HepG2 (cell line): ENCODE data around the gene EI24. TPM values are rescaled to one million over a fixed set of nuclear protein-coding genes. Genes with fewer than 3 reads are reported as not detected.
A peak's percentile ranks its signal among the peaks of the same experiment; 100 is the strongest.

Experiments
- ATAC-seq: fragments of 200-7000 bp; cut with Tn5 transposase; 3 replicates; pipeline ENCODE4 v1.9.1; 2020; ENCODE audit warnings: mild to moderate bottlenecking, moderate library complexity
- BruUV-seq: library from RNA; stranded (reverse); fragments of 400-500 nt; replicated peaks from 2 replicates; lab custom pipeline; 2021; lab: Mats Ljungman, UMichigan
- CTCF ChIA-PET: fragments of 300-600 bp; formaldehyde crosslinking; extraction: SDS; loops from one replicate; lab custom pipeline; 2021; ENCODE audit warnings: low total read pairs, inconsistent platforms, low intra/inter-chr PET ratio; lab: Yijun Ruan, JAX
- POLR2A ChIA-PET: fragments of 350-600 bp; sonication (Branson Sonifier 250); formaldehyde crosslinking; loops from one replicate; lab custom pipeline; 2020; ENCODE audit warnings: antibody characterized with exemption, inconsistent platforms; lab: Yijun Ruan, JAX
- DNase-seq: peaks from one replicate; pipeline ENCODE4 v3.0.0-alpha.2; 2015; ENCODE audit warnings: low spot score
- FAIRE-seq: peaks from 3 replicates; lab custom pipeline; 2011; peaks lifted over from hg19 to GRCh38; lab: Jason Lieb, UNC
- H2AFZ ChIP-seq: one replicate; pipeline ENCODE4 v1.6.1; 2011; ENCODE audit warnings: low read length, inconsistent platforms
- H3K27ac ChIP-seq: fragments of 300-600 bp; 3 replicates; pipeline ENCODE4 v1.8.0; 2011; ENCODE audit warnings: mixed run types, mild to moderate bottlenecking, mixed read lengths, low read length, inconsistent platforms; ENCODE audit not compliant: insufficient read depth; ENCODE audit errors: extremely low read length
- H3K27me3 ChIP-seq, 2 experiments: fragments of 200-600 bp in 1 of 2; 2 replicates in 1 of 2; 3 replicates in 1 of 2; pipeline versions ENCODE4 v1.6.0 to v1.8.0; 2011; ENCODE audit warnings: low read length in 2 of 2, mild to moderate bottlenecking in 2 of 2, moderate library complexity in 2 of 2, inconsistent platforms in 1 of 2; ENCODE audit not compliant: insufficient read depth in 2 of 2, control insufficient read depth in 1 of 2
- H3K36me3 ChIP-seq, 2 experiments: fragments of 200-600 bp in 1 of 2; replicated peaks in 1 of 2; 2 replicates in 1 of 2; 3 replicates in 1 of 2; pipeline versions ENCODE4 v1.5.1 to v1.8.0; 2011; ENCODE audit warnings: low read length in 2 of 2, inconsistent platforms in 1 of 2; ENCODE audit not compliant: insufficient read depth in 2 of 2, control insufficient read depth in 1 of 2
- H3K4me1 ChIP-seq: 2 replicates; pipeline ENCODE4 v1.5.1; 2012; ENCODE audit warnings: low read length, inconsistent platforms; ENCODE audit not compliant: insufficient read depth
- H3K4me2 ChIP-seq: 2 replicates; pipeline ENCODE4 v1.6.0; 2011; ENCODE audit warnings: low read depth, low read length, inconsistent platforms
- H3K4me3 ChIP-seq, 3 experiments: fragments of 200-600 bp in 1 of 3; sonication (generic), shearing (Covaris generic) in 1 of 3; replicated peaks in 1 of 3; 2 replicates each; pipeline ENCODE4 v1.5.1; 2011 to 2016; ENCODE audit warnings: low read length in 3 of 3, inconsistent platforms in 2 of 3, low read depth in 2 of 3, mild to moderate bottlenecking in 2 of 3, control low read depth in 1 of 3, mixed read lengths in 1 of 3; ENCODE audit not compliant: insufficient read depth in 1 of 3
- H3K79me2 ChIP-seq: one replicate; pipeline ENCODE4 v1.6.1; 2011; ENCODE audit warnings: low read length, inconsistent platforms; ENCODE audit not compliant: insufficient read depth
- H3K9ac ChIP-seq: 2 replicates; pipeline ENCODE4 v1.6.0; 2011; ENCODE audit warnings: mild to moderate bottlenecking, low read depth, low read length, inconsistent platforms; ENCODE audit not compliant: insufficient read depth
- H3K9me3 ChIP-seq: 2 replicates; pipeline ENCODE4 v1.5.1; 2012; ENCODE audit warnings: mild to moderate bottlenecking, low read length
- H4K20me1 ChIP-seq: 2 replicates; pipeline ENCODE4 v1.6.0; 2011; ENCODE audit warnings: inconsistent platforms, mild to moderate bottlenecking, low read length, moderate library complexity; ENCODE audit not compliant: insufficient read depth
- BORCS8-MEF2B ChIP-seq: sonication (generic); formaldehyde crosslinking; IDR thresholded peaks from 2 replicates; pipeline ENCODE4 v1.8.0; 2022; ENCODE audit warnings: mild to moderate bottlenecking, missing genetic modification reagents
- HHEX ChIP-seq: IDR thresholded peaks from 2 replicates; pipeline ENCODE4 v1.6.1; 2016; ENCODE audit warnings: control low read depth
- KLF6 ChIP-seq: IDR thresholded peaks from 2 replicates; pipeline ENCODE4 v1.8.0; 2016; ENCODE audit warnings: missing biosample characterization, missing genetic modification reagents
- POLR2A ChIP-seq, 2 experiments: IDR thresholded peaks; 2 replicates each; pipeline ENCODE4 v1.6.1; 2011; ENCODE audit warnings: low read depth in 2 of 2, low read length in 2 of 2, mild to moderate bottlenecking in 1 of 2, moderate library complexity in 1 of 2; ENCODE audit not compliant: insufficient read depth in 1 of 2
- PTBP1 ChIP-seq: fragments of 200-400 bp; formaldehyde crosslinking; IDR thresholded peaks from 2 replicates; pipeline ENCODE4 v1.6.1; 2018; ENCODE audit warnings: low read length, low read depth; ENCODE audit not compliant: poor library complexity, severe bottlenecking
- RARG ChIP-seq: sonication (generic); formaldehyde crosslinking; IDR thresholded peaks from 2 replicates; pipeline ENCODE4 v1.4.0; 2020; ENCODE audit warnings: low read depth, mild to moderate bottlenecking, missing genetic modification reagents
- RBM22 ChIP-seq: fragments of 200-400 bp; formaldehyde crosslinking; optimal IDR thresholded peaks from 2 replicates; pipeline ENCODE3; 2017; ENCODE audit warnings: mild to moderate bottlenecking, low read length, moderate library complexity
- RBM39 ChIP-seq: fragments of 200-400 bp; formaldehyde crosslinking; IDR thresholded peaks from one replicate; pipeline ENCODE4 v1.6.1; 2018; ENCODE audit warnings: antibody characterized with exemption, mild to moderate bottlenecking, low read depth, low read length; ENCODE audit not compliant: poor library complexity, severe bottlenecking
- SIN3B ChIP-seq: fragments of 150-350 bp; IDR thresholded peaks from 2 replicates; pipeline ENCODE4 v1.6.1; 2014; ENCODE audit warnings: low read length
- SNRNP70 ChIP-seq: fragments of 200-400 bp; formaldehyde crosslinking; IDR thresholded peaks from 2 replicates; pipeline ENCODE4 v1.6.1; 2017; ENCODE audit warnings: mild to moderate bottlenecking, low read depth, low read length, moderate library complexity
- SOX5 ChIP-seq: IDR thresholded peaks from 2 replicates; pipeline ENCODE4 v1.6.1; 2016; ENCODE audit warnings: borderline replicate concordance
- ZMAT3 ChIP-seq: sonication (generic); formaldehyde crosslinking; conservative IDR thresholded peaks from 2 replicates; pipeline ENCODE4 v1.7.0; 2021; ENCODE audit warnings: missing genetic modification reagents
- WGBS: methylation state at CpG from one replicate; pipeline ENCODE4 v1.1.6; 2017; ENCODE audit warnings: low lambda C conversion rate; 5-methylcytosine and 5-hydroxymethylcytosine counted together
- in situ Hi-C: cut with HindIII; loops from 2 replicates; pipeline ENCODE4 v1.10.0; 2017; ENCODE audit warnings: low pct_unique_long_range_greater_than_20kb; ENCODE audit not compliant: extremely low pct_ligation_motif_present
- intact Hi-C: fragments of 100-400 bp; cut with micrococcal nuclease; formaldehyde crosslinking; loops from one replicate; pipeline ENCODE4 v1.10.0; 2022; ENCODE audit not compliant: unreplicated experiment
- polyA plus RNA-seq, 8 experiments: library from polyadenylated mRNA; depleted of rRNA in 3 of 8; stranded (reverse) in 7 of 8; unstranded in 1 of 8; fragments of >200 nt; fragmentation: Illumina TruSeq in 4 of 8; extraction: Trizol in 4 of 8; gene quantifications; 2 replicates each; pipeline versions ENCODE4 v1.2.1 to v1.2.3, GENCODE V29; 2011 to 2016; ENCODE audit warnings: low read depth in 4 of 8, missing spikeins in 1 of 8, mixed read lengths in 1 of 8; ENCODE audit not compliant: insufficient read depth in 1 of 8
- total RNA-seq, 5 experiments: library from RNA; depleted of rRNA; stranded (reverse); fragments of >200 nt; fragmentation: Illumina TruSeq; extraction: Trizol; gene quantifications; 2 replicates each; pipeline ENCODE4 v1.2.3, GENCODE V29; 2016; ENCODE audit warnings: low read depth in 1 of 5
- TF ChIP-seq, protein P1 (sequence below): sonication (generic); formaldehyde crosslinking; IDR thresholded peaks from 2 replicates; pipeline ENCODE4 v1.8.0; 2023; ENCODE audit warnings: mild to moderate bottlenecking, missing genetic modification reagents
- TF ChIP-seq, protein P2 (sequence below): fragments of 450-650 bp; IDR thresholded peaks from 2 replicates; pipeline ENCODE4 v1.6.1; 2016
- TF ChIP-seq, protein P3 (sequence below): conservative IDR thresholded peaks from 2 replicates; pipeline ENCODE4 v1.6.1; 2018; ENCODE audit warnings: missing genetic modification reagents
- TF ChIP-seq, protein P4 (sequence below): sonication (generic); formaldehyde crosslinking; conservative IDR thresholded peaks from 2 replicates; pipeline ENCODE4 v1.8.0; 2022; ENCODE audit warnings: mild to moderate bottlenecking, moderate library complexity, missing genetic modification reagents

EI24 gene
- total and polyA plus RNA-seq, 2 of the 13 experiments (the other 11 are each of a cell fraction or from before 2014, with no cell fraction given): 84.7 to 126 TPM

DNA sequence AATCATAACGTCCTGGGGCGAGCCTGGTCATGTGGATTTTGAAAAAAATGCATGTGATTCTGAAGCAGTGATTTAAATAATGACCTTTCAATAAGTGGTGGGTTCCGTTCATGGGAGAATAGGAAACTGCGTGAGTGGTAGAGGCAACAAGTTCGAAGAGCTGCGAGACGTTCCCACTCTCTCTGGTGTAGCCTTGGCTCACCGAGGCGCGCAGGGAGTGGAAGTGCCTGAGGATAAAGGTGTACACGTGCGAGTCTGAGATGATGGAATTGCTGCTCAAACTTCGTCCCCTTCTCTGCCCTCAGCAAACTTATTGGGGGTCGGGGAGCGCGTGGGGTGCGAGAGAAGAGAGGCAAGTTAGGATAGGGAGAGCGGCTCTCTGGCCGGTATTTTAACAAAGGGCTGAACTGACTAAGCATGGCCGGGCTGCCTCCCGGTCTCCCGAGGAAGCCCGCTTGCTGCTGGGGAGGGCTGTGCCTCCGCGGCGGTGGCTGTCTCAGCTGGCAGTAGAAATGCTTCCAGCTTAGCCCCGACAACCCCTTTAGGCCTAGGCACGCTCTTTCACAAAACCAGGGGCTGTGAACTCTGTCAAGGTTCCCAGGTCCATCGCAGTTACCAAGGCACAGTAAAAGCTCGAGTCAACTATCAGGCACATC, 22.5 kb downstream of the EI24 start (continued):
- TF ChIP-seq SOX5 (CRISPR knock-in tag) (no peak), RBM22 (peak; percentile 65), HHEX (CRISPR knock-in tag) (no peak), BORCS8-MEF2B (peak; percentile 24; the same call in 1 of the 2 replicates), RBM39 (no peak)
- TF ChIP-seq, protein P1, sequence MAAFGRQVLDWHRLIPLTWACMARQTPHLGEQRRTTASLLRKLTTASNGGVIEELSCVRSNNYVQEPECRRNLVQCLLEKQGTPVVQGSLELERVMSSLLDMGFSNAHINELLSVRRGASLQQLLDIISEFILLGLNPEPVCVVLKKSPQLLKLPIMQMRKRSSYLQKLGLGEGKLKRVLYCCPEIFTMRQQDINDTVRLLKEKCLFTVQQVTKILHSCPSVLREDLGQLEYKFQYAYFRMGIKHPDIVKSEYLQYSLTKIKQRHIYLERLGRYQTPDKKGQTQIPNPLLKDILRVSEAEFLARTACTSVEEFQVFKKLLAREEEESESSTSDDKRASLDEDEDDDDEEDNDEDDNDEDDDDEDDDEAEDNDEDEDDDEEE (CRISPR knock-in tag): 0 out of 2 replicates have a peak, but pooled peaks have one; percentile 10
- TF ChIP-seq, all 625 proteins: peak for 48

DNA sequence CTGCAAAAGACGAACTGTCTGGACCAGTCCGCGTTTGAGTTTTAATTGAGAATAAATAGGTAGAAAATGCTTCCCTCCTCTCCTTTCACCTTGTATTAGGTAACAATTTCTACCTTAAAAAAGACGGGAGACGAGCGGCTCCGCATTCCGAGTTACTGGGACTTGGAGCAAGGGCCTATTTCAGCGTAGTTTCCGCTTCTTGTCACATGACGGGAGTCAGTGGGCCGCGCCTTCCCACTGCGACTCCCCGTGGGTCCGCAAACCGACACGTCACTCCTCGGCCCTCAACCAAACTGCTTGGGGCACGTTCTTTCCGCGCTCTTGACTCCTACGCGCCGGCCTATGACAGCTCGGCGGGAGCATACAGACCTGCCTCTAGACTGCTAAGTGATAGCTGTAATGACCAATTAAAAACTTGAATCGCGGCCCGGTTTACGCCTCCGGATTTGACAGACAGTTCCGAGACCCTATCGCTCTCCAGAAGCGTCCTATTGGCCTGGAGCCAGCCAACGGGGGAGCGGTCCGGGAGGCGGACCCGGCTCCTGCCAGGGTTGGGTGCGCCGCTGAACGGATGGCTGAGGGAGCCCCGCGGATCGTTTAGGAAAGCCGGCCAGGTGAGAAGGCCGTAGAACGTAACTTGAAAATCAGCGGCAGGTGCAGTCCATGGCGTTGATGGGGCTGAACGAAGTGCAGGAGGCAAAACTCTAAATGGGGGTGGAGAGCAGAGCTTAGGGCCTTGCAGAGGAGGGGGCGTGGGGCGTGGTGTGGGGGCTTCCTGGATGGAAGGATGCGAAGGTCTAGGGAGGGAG, 23.2 kb downstream of the EI24 start, which contains the start of gene STT3A:
Gene STT3A (plus strand): TSS at position 548 of the 809 bp plus-strand sequence. CDS start 3,064 bp downstream, outside the sequence.
- H3K27ac ChIP-seq: peak within 1 kb of the TSS; percentile 91
- intact Hi-C loops: loop anchor here (1.0 to 2.0 kb wide), 2 partner anchors 23 to 32 kb away; partner anchors contain the start of genes CHEK1 and EI24
- FAIRE-seq (peak; percentile 96), DNase-seq (peak; percentile 99), ATAC-seq (peak; percentile 97)
- H3K4me2 ChIP-seq: peak within 1 kb of the TSS; percentile 77
- peaks cover 40% of the 10 kb centered on the region for H3K4me1 ChIP-seq
- in situ Hi-C loops: no loop called here
- no peaks in the 10 kb centered on the region for H3K9me3 ChIP-seq
- no TSS peak for BruUV-seq
- H3K27me3 ChIP-seq: no peaks in the 10 kb centered on the region; a peak in 1 of 5 replicates
- H3K4me3 ChIP-seq: peak within 1 kb of the TSS; percentile 90 to 96 (median 95)
- ChIA-PET CTCF (no interaction called here), POLR2A (interaction anchor here (0.7 to 4.1 kb wide), 16 partner anchors 8 to 888 kb away, joined by 3 to 45 read pairs (median 4); partner anchors contain the start of genes CHEK1, EI24, FOXRED1 and HYLS1)
- peaks cover 1 to 16% of the 10 kb centered on the region in 2 experiments; a peak in 4 of 5 replicates for H3K36me3 ChIP-seq
- peaks cover 49% of the 10 kb centered on the region for H3K79me2 ChIP-seq
- WGBS: under 1% methylated on average over 29 of the region's 55 CpGs
- H4K20me1 ChIP-seq: no peaks in the 10 kb centered on the region
- H3K9ac ChIP-seq: peak within 1 kb of the TSS; percentile 92
- H2AFZ ChIP-seq: peak within 1 kb of the TSS; percentile 42
- TF ChIP-seq POLR2A (IDR thresholded peaks at IDR 0.05; ENCODE audit: insufficient read depth in 1 of 2, low read depth in 2 of 2, low read length in 2 of 2) (peak; percentile 78 to 94), ZMAT3 (CRISPR knock-in tag) (peak; percentile 61; the same call in 1 of the 2 replicates), RARG (CRISPR knock-in tag) (no peak), PTBP1 (no peak), SNRNP70 (no peak), KLF6 (CRISPR knock-in tag) (no peak), SIN3B (peak; percentile 33; the same call in 1 of the 2 replicates)
- TF ChIP-seq, protein P2, sequence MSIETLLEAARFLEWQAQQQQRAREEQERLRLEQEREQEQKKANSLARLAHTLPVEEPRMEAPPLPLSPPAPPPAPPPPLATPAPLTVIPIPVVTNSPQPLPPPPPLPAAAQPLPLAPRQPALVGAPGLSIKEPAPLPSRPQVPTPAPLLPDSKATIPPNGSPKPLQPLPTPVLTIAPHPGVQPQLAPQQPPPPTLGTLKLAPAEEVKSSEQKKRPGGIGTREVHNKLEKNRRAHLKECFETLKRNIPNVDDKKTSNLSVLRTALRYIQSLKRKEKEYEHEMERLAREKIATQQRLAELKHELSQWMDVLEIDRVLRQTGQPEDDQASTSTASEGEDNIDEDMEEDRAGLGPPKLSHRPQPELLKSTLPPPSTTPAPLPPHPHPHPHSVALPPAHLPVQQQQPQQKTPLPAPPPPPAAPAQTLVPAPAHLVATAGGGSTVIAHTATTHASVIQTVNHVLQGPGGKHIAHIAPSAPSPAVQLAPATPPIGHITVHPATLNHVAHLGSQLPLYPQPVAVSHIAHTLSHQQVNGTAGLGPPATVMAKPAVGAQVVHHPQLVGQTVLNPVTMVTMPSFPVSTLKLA: peak; percentile 47; the same call in 1 of the 2 replicates
- TF ChIP-seq, protein P3, sequence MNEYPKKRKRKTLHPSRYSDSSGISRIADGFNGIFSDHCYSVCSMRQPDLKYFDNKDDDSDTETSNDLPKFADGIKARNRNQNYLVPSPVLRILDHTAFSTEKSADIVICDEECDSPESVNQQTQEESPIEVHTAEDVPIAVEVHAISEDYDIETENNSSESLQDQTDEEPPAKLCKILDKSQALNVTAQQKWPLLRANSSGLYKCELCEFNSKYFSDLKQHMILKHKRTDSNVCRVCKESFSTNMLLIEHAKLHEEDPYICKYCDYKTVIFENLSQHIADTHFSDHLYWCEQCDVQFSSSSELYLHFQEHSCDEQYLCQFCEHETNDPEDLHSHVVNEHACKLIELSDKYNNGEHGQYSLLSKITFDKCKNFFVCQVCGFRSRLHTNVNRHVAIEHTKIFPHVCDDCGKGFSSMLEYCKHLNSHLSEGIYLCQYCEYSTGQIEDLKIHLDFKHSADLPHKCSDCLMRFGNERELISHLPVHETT (CRISPR knock-in tag): no peak
- TF ChIP-seq, protein P4, sequence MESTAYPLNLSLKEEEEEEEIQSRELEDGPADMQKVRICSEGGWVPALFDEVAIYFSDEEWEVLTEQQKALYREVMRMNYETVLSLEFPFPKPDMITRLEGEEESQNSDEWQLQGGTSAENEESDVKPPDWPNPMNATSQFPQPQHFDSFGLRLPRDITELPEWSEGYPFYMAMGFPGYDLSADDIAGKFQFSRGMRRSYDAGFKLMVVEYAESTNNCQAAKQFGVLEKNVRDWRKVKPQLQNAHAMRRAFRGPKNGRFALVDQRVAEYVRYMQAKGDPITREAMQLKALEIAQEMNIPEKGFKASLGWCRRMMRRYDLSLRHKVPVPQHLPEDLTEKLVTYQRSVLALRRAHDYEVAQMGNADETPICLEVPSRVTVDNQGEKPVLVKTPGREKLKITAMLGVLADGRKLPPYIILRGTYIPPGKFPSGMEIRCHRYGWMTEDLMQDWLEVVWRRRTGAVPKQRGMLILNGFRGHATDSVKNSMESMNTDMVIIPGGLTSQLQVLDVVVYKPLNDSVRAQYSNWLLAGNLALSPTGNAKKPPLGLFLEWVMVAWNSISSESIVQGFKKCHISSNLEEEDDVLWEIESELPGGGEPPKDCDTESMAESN (CRISPR knock-in tag): no peak
